Glutamatergic neuron (in vitro differentiated cells): ENCODE measurements around the gene ABCF3. TPM values are rescaled to one million over a fixed set of nuclear protein-coding genes. Genes with fewer than 3 reads are reported as not detected.
A peak's percentile ranks its signal among the peaks of the same experiment; 100 is the strongest.

ENCODE experiments used
- DNase-seq: peaks from one replicate; pipeline ENCODE4 v3.0.0; 2022
- H3K27ac Mint-ChIP-seq: one replicate; pipeline ENCODE4 v1.8.0; 2020; ENCODE audit warnings: mild to moderate bottlenecking, mixed read lengths, inconsistent platforms; ENCODE audit not compliant: unreplicated experiment
- H3K27me3 Mint-ChIP-seq: one replicate; pipeline ENCODE4 v1.8.0; 2020; ENCODE audit warnings: mild to moderate bottlenecking, moderate library complexity, mixed read lengths, inconsistent platforms; ENCODE audit not compliant: unreplicated experiment
- H3K36me3 Mint-ChIP-seq: one replicate; pipeline ENCODE4 v1.8.0; 2020; ENCODE audit warnings: mild to moderate bottlenecking, mixed read lengths, inconsistent platforms; ENCODE audit not compliant: unreplicated experiment
- H3K4me1 Mint-ChIP-seq: one replicate; pipeline ENCODE4 v1.8.0; 2020; ENCODE audit warnings: mild to moderate bottlenecking, low read depth, mixed read lengths, inconsistent platforms; ENCODE audit not compliant: unreplicated experiment
- H3K4me3 Mint-ChIP-seq: one replicate; pipeline ENCODE4 v1.8.0; 2020; ENCODE audit warnings: mild to moderate bottlenecking, mixed read lengths, inconsistent platforms; ENCODE audit not compliant: unreplicated experiment
- H3K9me3 Mint-ChIP-seq: one replicate; pipeline ENCODE4 v1.8.0; 2020; ENCODE audit warnings: mild to moderate bottlenecking, moderate library complexity, mixed read lengths, inconsistent platforms; ENCODE audit not compliant: unreplicated experiment
- CTCF ChIP-seq: fragments of 200-600 bp; sonication (generic); IDR thresholded peaks from one replicate; pipeline ENCODE4 v1.5.0; 2021; ENCODE audit not compliant: partially characterized antibody, unreplicated experiment
- total RNA-seq: library from RNA; stranded (reverse); fragmentation: NEBNext Ultra II Directional; extraction: Animal tissue kit (Norgen Biotek cat#: 25700); gene quantifications from one replicate; pipeline ENCODE4 v1.2.1, GENCODE V29; 2021; ENCODE audit not compliant: unreplicated experiment

The ABCF3 gene
- total RNA-seq, 1 donor from 2014 or later, result 87.9 TPM

GRCh38 chr3:184178521-184179138 lies 7.4 kb upstream of the ABCF3 start:
- DNase-seq, result no peak
- Mint-ChIP-seq H3K27ac (no peak overlapping the region), H3K36me3 (no peaks in the 10 kb centered on the region), H3K9me3 (peaks cover 12% of the 10 kb centered on the region), H3K27me3 (peaks cover 6% of the 10 kb centered on the region), H3K4me3 (no peak overlapping the region), H3K4me1 (peaks cover 18% of the 10 kb centered on the region)
- no peak for TF ChIP-seq CTCF

- no peak for DNase-seq
- Mint-ChIP-seq H3K27me3 (peaks cover 6% of the 10 kb centered on the region), H3K9me3 (peaks cover 15% of the 10 kb centered on the region), H3K36me3 (peaks cover 3% of the 10 kb centered on the region), H3K27ac (no peak overlapping the region), H3K4me3 (no peak overlapping the region), H3K4me1 (peaks cover 21% of the 10 kb centered on the region)
- no peak for TF ChIP-seq CTCF
Observed at GRCh38 chr3:184180165-184180564, 5.8 kb upstream of the ABCF3 start.

DNA sequence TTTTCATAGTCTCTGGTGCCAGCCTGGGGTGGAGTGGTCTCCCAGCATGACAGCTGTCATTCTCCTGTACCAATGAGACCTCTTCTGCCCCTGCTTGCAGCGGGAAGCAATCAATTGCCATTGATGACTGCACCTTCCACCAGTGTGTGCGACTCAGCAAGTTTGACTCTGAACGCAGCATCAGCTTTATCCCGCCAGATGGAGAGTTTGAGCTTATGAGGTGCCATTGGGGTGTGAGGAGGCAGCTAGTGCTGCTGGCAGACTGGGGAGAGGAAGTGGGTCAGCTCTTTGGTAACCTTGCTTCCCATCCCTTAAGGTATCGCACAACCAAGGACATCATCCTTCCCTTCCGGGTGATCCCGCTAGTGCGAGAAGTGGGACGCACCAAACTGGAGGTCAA lies 4.4 kb upstream of the ABCF3 start:
- peaks cover 4% of the 10 kb centered on the region for H3K36me3 Mint-ChIP-seq
- DNase-seq, result no peak
- peaks cover 6% of the 10 kb centered on the region for H3K27me3 Mint-ChIP-seq
- H3K4me1 Mint-ChIP-seq, result peaks cover 17% of the 10 kb centered on the region
- no peak overlapping the region for H3K4me3 Mint-ChIP-seq
- TF ChIP-seq CTCF, result no peak
- H3K27ac Mint-ChIP-seq, result no peak overlapping the region
- peaks cover 10% of the 10 kb centered on the region for H3K9me3 Mint-ChIP-seq

GRCh38 chr3:184183679-184184078 lies 2.3 kb upstream of the ABCF3 start:
- peaks cover 3% of the 10 kb centered on the region for H3K27me3 Mint-ChIP-seq
- peaks cover 4% of the 10 kb centered on the region for H3K36me3 Mint-ChIP-seq
- peaks cover 13% of the 10 kb centered on the region for H3K4me1 Mint-ChIP-seq
- H3K9me3 Mint-ChIP-seq, result peaks cover 10% of the 10 kb centered on the region
- H3K4me3 Mint-ChIP-seq, result no peak overlapping the region
- TF ChIP-seq CTCF, result no peak
- no peak overlapping the region for H3K27ac Mint-ChIP-seq
- DNase-seq, result no peak

GRCh38 chr3:184184546-184185230 lies 1.3 kb upstream of the ABCF3 start:
- H3K36me3 Mint-ChIP-seq, result peaks cover 4% of the 10 kb centered on the region
- H3K4me3 Mint-ChIP-seq, result peak overlapping the region; percentile 99
- peaks cover 9% of the 10 kb centered on the region for H3K9me3 Mint-ChIP-seq
- H3K4me1 Mint-ChIP-seq, result peaks cover 13% of the 10 kb centered on the region
- peak overlapping the region; percentile 96 for H3K27ac Mint-ChIP-seq
- TF ChIP-seq CTCF, result no peak
- no peak for DNase-seq
- H3K27me3 Mint-ChIP-seq, result peaks cover 3% of the 10 kb centered on the region
